Activated effector memory CD4-positive, alpha-beta T cell treated with Interleukin-2 at 50 U/mL for 16 hours (primary cell): ENCODE measurements around the gene SENP2.
"Not testable (repeated sequence)": the region's sequence is repeated elsewhere in the genome, so short reads cannot be mapped to it uniquely, and the experiment has no call there.

Experiments used
- DNase-seq: peaks from one replicate; pipeline ENCODE4 v3.0.0-alpha.2; 2020

Gene SENP2

DNA sequence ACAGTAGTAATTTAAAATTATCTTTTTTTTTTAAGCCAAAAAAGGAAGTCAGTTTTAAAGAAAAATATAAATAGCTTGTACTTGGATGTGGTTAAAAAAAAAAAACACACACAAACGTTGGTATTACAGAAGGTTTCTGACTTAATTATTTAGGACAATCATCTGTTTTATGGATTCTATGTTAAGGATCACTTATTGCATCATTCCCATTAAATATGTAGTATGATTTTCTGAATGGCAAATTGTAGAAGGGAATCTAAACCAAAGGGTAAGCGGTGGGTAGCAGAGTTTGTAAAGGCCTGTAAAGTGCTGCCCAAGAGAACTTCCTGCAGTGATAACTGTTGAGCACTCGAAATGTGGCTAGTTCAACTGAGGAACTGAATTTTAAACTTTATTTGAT lies 8.0 kb downstream of the SENP2 start:
- no peak for DNase-seq

DNA sequence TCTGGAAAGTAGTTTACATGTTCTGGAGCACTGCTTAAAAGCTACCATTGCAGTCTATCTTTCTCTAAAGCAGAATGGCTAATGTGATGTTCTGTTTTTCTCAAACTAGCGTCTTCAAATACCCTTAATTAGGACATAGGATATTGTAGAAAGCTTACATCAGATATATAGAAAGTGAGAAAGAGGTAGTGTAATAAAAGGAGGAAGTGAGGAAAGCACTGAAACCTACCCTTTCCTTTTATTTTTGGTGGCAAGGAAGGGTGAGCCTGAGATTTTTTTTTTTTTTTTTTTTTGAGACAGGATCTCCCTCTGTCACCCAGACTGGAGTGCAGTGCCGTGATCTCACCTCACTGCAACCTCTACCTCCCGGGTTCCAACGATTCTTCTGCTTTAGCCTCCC lies 9.4 kb downstream of the SENP2 start:
- DNase-seq: no peak

DNA sequence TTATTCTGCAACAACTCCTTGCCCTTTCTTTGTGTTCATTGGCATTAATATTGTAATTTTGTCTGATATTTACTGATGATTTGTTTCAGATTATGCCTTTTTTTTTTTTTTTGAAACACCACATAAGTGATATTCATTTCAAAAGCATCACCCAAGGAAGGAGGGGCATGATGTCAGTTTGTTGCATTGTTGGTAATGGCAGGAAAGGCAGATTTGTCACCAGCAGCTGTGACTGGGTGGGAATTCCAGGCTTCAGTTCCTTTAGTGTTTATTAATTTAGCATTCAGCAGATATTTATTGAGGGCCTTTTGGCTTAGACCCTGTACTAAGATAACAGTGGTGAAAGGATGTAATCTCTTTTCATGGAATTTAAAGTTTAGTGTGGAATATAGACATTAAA lies 19.5 kb downstream of the SENP2 start:
- no peak for DNase-seq

DNA sequence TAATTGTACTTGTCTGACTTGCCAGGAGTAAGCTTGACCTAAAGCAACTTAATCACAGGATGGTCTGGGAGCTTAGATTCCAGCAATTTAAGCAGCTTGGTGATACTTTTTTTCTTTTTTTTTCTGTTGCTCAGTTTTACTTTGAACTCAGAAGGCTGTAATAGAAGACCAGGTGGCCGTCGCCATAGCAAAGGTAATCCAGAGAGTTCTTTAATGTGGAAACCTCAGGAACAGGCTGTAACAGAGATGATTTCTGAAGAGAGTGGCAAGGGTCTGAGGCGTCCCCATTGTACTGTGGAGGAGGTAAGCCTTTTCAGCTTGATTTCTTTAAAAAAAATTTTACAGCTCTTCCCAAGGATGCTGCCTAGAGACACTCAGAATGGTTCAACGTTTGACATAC lies 20.1 kb downstream of the SENP2 start:
- no peak for DNase-seq

DNA sequence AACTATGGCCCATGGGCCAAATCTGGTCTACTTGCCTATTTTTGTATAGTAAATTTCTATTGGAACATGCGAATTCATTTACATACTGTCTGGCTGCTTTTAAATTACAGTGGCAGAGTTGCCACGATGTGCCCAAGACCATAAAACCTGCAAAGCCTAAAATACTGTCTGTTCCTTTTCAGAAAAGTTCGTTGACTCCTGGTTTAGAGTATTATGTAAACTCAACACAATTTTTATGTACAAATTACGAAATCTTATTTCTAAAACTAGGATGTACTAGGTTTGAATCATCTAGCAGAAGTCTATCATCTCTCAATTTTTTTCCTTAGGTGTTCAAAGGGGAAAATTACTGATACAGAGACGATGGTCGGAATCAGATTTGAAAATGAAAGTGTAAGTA lies 26.9 kb downstream of the SENP2 start:
- no peak for DNase-seq

DNA sequence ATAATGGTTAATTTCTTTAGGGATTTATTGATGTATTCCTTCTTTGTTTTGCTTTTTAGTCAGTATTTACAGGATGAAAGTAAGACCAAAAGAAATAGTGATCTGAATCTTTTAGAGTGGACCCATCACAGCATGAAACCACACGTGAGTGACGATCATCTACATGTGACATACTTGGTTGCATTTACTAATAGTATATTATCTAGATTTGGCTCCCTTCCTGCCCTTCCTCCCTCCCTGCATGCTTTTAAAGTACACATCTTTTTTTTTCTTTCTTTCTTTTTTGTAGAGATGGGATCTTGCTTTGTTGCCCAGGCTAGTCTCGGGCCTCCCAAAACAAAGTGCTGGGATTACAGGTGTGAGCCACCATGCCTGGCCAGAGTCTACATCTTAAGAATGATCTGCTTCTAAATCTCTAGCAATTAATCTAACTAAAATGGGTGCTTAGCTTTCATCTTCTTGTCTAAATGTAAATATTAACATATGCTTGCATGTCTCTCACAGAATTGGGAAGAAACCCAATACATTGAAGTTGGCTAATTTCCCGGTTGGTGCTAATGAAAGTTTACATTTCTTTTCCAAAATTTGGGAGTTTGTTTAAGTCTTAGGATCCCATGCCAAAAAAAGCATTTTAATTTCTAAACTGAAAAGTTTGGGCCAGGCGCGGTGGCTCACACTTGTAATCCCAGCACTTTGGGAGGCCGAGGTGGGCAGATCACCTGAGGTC lies 38.0 kb downstream of the SENP2 start:
- DNase-seq: no peak

DNA sequence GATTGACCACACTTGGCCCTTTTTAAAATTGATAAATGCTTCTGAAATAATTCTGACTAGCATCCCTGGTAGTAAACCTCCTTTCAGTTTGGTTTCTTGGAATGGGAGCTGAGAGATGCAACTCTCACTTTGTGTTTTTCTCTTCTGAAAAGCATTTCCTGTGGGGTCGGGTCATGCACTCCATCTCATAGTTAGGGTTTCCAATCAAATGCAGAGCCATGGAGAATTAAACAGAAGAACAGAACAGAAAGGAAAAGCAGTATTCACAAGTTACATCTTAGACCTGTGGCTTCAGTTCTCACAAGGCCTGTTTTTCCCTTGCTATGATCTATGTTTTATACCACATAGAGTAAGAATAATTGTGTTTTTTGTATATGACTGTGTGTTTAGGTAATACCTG lies 39.7 kb downstream of the SENP2 start:
- no peak for DNase-seq

DNA sequence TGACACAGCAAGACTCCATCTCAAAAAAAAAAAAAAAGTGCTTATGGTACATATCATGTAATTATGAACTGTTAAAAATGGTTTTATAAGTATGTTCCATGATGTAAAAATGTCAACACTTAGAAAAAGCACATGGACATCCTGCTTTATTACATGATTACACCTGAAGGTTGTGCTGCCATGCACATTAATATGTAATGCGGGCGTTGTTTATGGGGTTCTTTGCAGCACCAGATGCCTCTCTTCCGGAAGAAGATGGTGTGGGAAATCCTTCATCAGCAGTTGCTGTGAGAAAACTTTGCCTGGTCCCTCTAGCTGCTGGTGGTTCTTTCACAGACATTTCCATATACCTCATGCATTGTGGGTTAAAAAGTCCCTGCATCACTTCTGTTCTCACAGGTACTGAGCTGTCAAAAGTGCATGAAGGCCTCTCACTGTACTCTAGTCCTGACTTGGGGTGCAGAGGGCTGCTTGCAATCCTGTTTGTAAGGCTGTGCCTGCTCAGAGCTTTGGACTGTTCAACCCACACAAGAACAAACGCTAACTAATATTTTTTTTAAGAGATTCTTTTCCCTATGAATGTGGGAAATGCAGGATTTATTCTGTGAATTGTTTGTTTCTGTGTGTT lies 43.6 kb downstream of the SENP2 start:
- DNase-seq: no peak

DNA sequence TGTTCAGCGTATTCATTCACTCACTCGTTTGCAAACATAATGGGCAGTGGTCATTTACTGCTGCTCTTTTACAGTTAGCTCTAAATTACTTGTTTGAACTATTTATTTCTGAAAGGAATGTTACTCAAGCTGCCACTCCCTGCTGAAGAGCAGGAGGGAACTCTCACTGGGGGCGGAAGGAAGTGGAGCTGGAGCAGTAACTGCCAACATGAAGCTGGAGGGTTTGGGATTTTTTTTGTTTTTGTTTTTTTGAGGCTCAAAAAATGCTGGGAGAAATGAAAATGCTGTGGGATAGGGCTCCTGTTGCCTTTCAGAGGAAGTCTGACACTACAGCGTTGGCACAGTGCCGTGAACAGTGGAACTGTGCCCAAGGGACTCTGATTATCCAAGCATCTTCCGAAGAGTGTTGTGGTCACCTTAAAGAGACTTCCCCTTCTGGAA lies 44.1 kb downstream of the SENP2 start:
- no peak for DNase-seq

DNA sequence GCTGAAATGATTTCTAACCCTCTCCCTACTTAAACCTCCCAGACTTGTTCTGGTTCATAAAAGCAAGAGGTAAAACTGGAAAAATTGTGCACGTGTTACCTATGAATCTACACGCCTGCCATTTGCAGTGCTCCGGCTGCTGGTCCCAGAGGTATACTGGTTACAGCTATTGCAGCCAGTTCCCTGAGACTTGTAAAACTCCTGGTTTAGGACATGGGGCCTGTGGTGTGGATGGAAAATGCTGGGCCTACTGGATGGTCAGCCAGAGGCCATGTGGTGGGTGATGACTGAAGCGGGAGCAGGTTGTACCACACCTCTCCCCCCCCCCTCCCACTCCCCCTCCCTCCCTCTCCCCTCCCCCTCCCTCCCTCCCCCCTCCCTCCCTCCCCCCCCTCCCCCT lies 45.0 kb downstream of the SENP2 start:
- no peak for DNase-seq

DNA sequence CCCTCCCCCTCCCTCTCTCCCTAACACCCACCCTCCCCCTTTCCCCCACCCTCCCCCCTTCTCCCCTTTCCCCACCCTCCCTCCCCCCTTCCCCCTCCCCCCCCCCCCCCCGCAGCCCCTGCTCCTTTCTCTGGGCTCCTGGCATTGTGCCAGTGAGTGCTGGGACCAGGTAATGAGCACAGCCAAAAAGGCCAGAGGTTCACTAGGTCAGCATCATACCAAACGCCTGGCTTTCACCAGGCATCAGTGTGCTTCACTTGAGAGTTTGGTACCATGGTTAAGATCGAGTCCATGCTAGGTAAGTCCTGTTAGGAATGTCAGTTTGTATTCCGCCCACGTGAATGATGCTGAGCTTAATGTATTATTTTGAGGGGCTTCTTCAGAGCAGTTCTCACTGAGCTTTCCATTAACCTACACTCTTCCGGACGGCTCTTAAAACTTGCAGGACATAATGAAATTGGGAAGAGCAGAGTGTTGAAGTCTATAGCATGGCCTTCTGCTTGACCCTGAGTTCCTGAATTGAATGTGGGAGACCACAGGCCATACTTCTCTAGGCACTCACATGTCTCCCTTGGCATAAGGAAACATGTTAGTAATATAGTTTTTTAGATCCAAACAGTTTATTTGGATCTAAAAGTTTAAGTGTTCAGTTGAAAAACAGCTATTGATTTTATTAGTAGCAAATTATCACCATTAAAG lies 45.6 kb downstream of the SENP2 start:
- DNase-seq: no peak

DNA sequence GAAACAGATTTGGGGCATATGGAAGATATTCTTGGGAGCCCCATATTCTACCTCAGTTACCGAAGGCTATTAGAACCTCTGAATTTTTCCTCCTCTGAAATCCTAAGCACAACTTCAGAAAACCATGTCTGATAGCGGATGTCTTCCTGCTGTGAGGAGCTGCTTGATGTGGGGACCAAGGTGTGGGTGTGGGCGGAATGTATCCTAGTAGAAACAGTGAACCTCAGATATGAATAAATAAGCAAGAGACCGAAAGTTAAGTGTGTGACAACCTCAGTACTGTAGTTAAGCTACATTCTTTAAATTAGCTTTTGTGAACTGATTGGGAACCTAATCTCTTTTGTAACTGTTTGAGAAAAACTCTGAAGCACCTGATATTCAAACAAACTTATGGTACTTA lies 46.9 kb downstream of the SENP2 start:
- DNase-seq: no peak

DNA sequence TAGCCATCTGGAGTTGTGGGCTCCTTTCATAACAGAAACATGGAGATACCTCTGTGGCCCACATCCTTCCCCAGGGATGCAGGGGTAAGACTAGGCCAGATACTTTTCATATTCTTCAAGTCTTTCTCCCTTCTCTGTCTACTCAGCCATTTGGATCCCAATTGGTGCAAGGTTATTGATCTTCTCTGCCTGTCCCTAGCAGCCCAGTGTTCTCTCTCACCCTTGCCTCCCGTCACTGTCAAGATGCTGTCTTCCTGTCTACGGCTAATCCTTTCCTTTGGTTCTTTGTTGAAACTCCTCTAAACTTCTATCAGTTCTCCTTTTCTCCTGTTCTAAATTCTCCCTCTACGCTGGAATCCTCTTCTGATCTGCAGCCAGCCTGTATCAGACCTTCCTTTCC lies 51.3 kb downstream of the SENP2 start:
- no peak for DNase-seq

DNA sequence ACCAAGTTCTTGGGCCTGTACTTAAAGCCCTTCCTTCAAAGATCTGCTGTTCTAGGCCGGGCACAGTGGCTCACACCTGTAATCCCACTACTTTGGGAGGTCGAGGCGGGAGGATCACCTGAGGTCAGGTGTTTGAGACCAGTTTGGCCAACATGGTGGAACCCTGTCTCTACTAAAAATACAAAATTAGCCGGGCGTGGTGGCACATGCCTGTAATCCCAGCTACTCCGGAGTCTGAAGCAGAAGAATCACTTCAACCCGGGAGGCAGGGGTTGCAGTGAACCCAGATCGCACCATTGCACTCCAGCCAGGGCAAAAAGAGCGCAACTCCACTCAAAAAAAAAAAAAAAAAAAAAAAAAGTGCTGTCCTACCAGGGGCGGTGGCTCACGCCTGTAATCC lies 52.6 kb downstream of the SENP2 start:
- DNase-seq: not testable (repeated sequence)

DNA sequence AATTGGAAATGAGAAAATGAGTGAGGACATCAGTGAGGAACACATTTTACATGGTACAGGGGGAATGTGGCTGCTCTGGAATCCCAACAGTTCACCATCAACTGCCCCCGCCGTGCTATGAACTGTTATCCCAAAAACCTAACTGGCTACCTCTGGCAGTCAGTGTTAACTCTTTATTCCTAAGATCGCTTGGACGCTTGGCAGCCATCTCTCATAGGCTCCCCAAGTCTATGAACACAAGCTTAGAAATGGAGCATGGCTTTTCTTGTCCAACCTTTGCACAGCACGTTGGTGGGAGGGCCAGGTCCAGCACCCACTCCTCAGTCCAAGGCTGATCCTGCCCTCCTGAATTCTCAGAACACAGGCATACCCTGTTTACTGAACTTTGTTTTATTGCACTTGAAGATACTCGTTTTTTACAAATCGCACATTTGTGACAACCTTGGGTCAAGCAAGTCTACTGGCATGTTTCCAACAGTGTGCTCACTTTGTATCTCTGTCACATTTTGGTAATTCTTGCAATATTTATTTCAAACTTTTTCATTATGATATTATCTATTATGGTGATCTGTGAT lies 53.6 kb downstream of the SENP2 start:
- DNase-seq: no peak

DNA sequence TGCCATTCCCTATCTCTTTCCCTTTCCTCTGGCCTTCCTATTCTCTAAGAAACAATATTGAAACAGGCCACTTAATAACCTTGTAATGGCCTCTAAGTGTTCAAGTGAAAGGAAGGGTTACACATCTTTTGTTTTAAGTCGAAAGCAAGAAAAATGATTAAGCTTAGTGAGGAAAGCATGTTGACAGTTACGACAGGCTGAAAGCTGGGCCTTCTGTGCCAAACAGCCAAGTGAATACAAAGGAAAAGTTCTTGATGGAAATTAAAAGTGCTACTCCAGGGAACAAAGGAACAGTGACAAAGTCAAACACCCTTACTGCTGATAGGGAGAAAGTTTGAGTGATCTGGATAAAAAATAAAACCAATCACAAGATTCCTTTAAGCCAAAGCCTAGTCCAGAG lies 54.2 kb downstream of the SENP2 start:
- no peak for DNase-seq

DNA sequence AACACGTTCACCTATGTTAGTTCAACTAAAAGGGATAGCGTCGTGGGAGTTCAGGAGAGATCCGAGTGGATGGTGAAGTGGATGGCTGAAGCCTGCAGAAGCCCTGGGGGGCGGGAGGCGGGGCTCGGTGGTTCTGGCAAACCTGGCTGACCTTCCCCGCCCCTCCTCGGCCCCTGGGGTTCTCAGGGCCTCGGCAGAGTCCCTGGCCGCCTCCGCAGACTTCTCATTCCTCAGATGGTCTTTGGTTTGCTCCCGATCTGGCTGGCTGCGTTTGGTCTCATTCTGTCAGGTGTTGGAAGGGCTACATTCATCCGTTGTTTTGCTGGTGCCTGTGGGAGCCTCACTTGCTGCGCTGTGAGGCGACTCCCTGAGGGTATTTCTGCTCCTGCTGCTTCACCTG lies 59.1 kb downstream of the SENP2 start:
- DNase-seq: not testable (repeated sequence)

DNA sequence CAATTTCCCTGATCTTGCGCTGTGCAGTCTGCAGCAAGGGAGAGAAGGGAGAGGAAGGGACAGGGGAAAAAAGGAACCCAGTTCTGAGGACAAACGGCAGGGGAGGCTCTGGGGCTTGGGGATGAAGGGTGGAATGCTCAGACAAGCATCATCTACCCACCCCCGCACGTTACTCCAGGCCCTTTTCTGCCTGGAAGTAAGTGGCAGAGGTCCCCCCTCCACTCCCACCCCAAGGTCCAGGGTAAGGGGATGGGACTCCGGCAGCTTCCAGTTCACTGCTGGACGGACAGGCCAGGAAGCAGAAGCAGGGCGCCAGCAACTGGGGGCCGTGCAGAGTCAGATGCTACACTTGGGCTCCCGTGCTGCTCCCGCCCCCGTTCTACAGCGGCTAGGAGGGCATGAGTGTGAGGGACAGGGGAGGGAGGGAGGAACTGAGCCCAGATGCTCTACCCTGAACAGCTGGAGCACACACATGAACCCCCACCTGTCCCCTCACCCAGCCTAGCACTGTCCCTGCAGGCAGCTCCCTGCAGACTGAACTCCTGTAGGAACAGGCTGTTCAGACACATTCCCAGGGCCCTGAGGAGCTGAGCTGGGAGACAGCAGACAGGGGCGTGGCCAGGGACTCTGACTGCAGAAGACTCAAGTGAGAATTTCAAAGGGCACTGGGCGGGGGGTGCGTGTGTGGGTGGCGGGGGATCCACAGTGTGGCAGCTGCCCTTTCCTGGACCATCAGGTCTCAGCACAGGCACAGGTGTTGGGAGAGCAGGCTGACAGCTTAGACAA lies 59.7 kb downstream of the SENP2 start:
- no peak for DNase-seq

DNA sequence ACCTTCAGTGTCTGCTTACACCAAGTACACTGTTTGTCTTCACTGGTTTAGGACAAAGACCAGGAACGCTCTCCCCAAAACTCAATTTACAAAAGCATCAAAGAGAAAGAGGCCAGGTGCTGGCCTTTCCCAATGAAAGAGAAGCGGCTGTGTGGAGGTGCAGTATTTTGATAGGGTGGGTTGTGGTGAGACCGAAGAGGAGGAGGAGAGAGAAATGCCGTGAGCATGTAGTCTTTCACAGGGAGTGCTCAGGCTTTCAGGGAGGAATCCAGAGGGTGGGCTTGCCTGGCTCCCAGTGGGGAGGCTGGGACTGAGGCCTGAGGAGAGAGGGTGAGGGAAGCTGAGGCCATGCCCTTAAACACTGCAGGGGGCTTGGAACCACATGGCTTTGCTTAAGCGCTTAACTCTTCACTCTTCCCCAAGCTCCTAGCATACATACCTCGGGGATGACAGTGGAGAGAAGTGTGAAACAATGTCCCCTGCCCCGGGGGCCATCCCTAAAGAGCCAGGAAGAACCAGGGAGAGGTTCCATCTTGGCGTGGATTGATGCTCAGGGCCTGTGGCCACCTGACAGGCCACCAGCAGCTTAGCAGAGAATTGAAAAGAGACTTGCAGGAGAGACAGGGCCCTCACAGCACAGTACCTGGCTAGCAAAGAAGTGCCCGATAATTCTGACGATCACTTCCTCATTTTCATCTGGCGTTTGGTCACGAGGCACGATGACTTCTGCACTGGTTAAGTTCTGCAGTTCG lies 60.5 kb downstream of the SENP2 start:
- DNase-seq: no peak

DNA sequence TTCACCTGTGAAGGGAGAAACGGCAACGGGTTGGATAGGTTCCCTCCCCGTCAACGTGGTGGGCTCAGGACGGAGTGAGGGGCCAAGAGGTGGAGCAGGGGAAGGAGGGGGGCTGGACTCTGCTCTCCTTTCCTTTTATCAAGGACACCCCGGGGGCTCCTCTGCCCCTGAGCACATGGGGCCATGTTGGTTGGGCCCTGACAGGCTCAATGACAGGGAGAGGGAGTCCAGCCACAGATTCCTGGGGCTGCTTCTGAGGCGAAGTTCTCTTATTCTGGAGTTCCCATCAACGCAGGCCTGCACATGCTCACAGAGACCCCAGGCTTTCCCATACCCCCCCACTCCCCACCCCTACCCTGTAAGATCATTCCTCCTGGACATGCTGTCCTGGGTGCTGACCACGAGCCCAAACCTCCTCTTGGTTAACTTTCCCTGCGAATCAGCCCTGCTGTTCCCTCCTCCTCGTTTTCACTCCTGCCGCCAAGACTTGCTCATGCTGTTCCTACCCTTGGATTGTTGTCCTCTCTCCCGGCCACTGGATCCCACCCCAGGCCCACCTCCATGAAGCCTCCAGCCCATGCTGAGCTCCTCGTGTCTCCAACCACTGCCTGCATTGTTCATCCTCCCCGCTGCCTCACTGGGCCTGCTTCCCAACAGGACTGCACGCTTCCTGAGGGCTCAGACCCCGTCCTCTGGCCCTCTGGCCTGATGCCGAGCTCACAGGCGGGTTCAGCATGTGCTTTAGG lies 61.2 kb downstream of the SENP2 start:
- no peak for DNase-seq

DNA sequence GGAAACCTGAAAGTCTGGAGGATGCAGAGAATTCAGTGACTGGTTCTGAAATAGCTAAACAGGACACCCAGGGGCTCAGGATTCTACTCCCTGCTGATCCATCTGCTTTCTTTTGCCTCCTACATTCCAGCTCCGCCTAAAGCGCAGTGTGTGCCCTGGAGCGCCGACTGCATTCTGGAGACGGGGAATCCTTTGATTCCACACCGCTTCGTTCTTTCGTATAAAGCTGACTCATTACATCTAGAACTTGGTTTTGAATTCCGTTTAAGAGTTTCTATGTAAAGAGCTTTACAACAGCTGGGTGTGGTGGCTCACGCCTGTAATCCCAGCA lies 61.8 kb downstream of the SENP2 start:
- DNase-seq: no peak

DNA sequence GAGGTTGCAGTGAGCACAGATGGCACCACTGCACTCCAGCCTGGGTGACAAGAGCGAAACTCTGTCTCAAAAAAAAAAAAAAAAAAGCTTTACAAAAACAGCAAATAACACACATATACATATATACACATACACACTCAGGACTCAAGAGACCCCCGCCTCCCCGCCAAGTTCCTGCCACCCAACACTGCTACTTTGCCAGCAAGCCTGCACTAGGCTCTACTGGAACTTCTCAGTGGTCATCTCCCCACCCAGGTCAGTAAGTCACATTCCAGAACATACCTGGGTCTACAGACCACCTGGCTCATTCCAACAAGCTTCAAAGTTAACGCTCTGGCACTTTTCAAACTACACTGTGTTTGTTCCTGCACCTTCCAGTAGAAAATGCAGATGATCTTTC lies 62.3 kb downstream of the SENP2 start:
- no peak for DNase-seq
